Measurements from ENCODE around the gene PPP1R10. TPM values are rescaled to one million over a fixed set of nuclear protein-coding genes. Genes with fewer than 3 reads are reported as not detected.

PPP1R10 gene
- total RNA-seq, 1 experiment from 2014 or later: 123 TPM

- no peak overlapping the region for H3K14ac ChIP-seq (ENCODE audit: insufficient read depth, low read length)
- H3K79me2 ChIP-seq (ENCODE audit: insufficient read depth, low read length): no peaks in the 10 kb centered on the region
- Mint-ChIP-seq H3K4me1 (peaks cover 5 to 11% of the 10 kb centered on the region in 2 experiments), H3K27me3 (ENCODE audit: low read depth) (peaks cover 9% of the 10 kb centered on the region), H3K9me3 (no peaks in the 10 kb centered on the region; a peak in 1 of 5 replicates), H3K36me3 (ENCODE audit: insufficient read depth in 1 of 3, low read depth in 3 of 3) (peaks cover 13 to 20% (median 15%) of the 10 kb centered on the region in 3 experiments; a peak in 6 of 7 replicates), H3K27ac (no peak overlapping the region), H3K4me3 (no peak overlapping the region)
- no peak overlapping the region for H2AFZ ChIP-seq (ENCODE audit: low read length)
- H2BK20ac ChIP-seq (ENCODE audit: low read depth, low read length, poor library complexity, severe bottlenecking): no peak overlapping the region
- no peak overlapping the region for H3K4me2 ChIP-seq (ENCODE audit: insufficient read depth, insufficient read length, low read length)
- H4K91ac ChIP-seq (ENCODE audit: insufficient read length, low read depth, low read length): no peak overlapping the region
- H3K79me1 ChIP-seq (ENCODE audit: insufficient read depth, low read depth, low read length, poor library complexity, severe bottlenecking): no peaks in the 10 kb centered on the region
- H3K23ac ChIP-seq (ENCODE audit: insufficient read length, low read depth, low read length): no peak overlapping the region
- no peak overlapping the region for H2BK15ac ChIP-seq (ENCODE audit: low read depth, low read length)
- H3K9me3 ChIP-seq (ENCODE audit: control insufficient read depth, low read depth, low read length): no peaks in the 10 kb centered on the region
- no peak overlapping the region for H3K9ac ChIP-seq (ENCODE audit: extremely low read depth, insufficient read length, low read length)
- no peak overlapping the region for H3K18ac ChIP-seq (ENCODE audit: insufficient read length, low read depth, low read length)
- H3K4ac ChIP-seq (ENCODE audit: low read depth, low read length): no peak overlapping the region
- no peak overlapping the region for H4K5ac ChIP-seq (ENCODE audit: insufficient read length, low read depth, low read length)
- no peak overlapping the region for H2AK5ac ChIP-seq (ENCODE audit: insufficient read length, low read length)
- no peak overlapping the region for H3K27ac ChIP-seq (ENCODE audit: insufficient read length, low read depth, low read length)
- no peak overlapping the region for H2BK12ac ChIP-seq (ENCODE audit: insufficient read length, low read depth, low read length)
- H3K4me1 ChIP-seq (ENCODE audit: insufficient read depth, low read length): no peaks in the 10 kb centered on the region
- H3K56ac ChIP-seq (ENCODE audit: insufficient read length, low read depth, low read length): no peak overlapping the region
- no peak overlapping the region for H4K8ac ChIP-seq (replicated peaks; ENCODE audit: insufficient read length, low read depth, low read length)
- H3K27me3 ChIP-seq (ENCODE audit: insufficient read depth, low read length): no peaks in the 10 kb centered on the region
- TF ChIP-seq CTCF (conservative IDR thresholded peaks at IDR 0.05): no peak
- H3T11ph ChIP-seq (ENCODE audit: low read length): no peak overlapping the region
- no peak overlapping the region for H2BK120ac ChIP-seq (ENCODE audit: low read depth, low read length, poor library complexity, severe bottlenecking)
- no peak for DNase-seq
- no peaks in the 10 kb centered on the region for H4K20me1 ChIP-seq (ENCODE audit: control insufficient read depth, insufficient read depth, insufficient read length)
- H3K23me2 ChIP-seq (ENCODE audit: insufficient read length, low read depth, low read length, poor library complexity, severe bottlenecking): peaks cover 2% of the 10 kb centered on the region
- H2BK5ac ChIP-seq (ENCODE audit: insufficient read length, low read length): no peak overlapping the region
Observed at GRCh38 chr6:30565772-30566171, 51.3 kb downstream of the PPP1R10 start.

Measured in H9 (cell line).